ENCODE results near the gene TRMT112.

The TRMT112 gene

DNA sequence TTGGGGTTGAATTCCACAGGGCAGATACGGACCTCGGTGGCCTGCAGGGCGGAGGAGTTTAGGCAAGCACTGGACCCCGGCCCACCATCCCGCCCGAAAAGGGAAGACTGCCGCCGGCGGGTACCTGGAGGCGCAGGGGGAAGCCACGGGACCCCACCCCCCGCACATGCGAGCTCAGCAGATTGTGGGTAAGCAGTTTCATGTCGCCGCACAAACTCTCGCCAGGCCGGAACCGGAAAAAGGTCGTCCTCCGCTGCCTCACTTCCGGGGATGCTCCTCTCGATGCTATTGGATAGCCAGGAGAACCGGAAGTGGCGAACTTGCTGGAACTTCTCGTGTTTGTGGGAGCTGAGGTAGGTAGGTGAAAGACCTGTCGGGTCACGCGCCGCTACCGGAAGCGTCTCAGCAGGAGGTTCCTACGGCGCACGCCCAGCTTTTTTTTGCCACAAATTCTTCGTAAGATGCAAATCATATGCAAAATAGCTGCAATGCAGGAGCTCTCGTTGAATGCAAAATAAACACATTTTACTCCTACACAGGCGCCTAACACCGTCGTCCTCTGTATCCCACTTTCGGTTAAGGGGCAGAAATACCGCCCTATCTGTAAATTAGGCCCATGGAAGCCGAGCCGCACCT is at the start of gene TRMT112:
TRMT112 (minus strand) TSS at position 235 of the 636 bp plus-strand sequence; CDS start at position 202, 33 bp downstream.
- peak; percentile 96 for DNase-seq (ENCODE audit: low read depth)

DNA sequence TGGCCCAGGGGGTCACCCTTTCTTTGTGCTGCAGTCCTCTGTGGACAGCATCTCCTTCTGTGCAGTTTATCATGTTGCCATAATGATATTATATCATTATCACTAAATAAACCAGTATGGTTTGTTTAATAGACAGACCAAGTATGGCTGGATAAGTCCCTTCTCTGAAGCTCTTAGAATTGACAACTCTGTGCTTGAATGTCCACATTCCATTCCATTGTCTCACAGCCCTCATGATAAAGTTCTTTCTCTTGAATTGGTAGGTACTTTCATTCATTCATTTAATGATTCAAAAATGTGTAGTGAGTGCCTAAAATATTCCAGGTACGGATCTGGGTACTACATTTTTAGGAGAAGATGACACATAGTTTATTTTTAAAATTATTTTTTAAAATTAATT is 49.4 kb upstream of the TRMT112 start:
- DNase-seq (ENCODE audit: low read depth), result no peak

DNA sequence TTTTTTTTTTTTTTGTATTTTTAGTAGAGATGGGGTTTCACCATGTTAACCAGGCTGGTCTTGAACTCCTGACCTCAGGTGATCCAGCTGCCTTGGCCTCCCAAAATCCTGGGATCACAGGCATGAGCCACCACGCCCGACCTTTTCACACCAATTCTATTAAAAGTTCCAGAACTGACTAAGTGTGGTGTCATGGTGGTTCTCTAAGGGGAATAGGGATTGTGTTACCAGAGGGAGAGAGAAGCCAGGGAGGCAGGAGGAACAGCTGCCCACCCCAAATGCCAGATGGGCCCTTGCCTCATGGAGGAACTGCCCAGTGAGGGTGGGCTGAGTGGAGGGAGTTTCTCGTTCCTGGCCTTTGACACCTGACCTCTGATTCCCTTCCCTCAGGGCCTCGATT is 47.6 kb upstream of the TRMT112 start:
- DNase-seq (ENCODE audit: low read depth), result no peak

DNA sequence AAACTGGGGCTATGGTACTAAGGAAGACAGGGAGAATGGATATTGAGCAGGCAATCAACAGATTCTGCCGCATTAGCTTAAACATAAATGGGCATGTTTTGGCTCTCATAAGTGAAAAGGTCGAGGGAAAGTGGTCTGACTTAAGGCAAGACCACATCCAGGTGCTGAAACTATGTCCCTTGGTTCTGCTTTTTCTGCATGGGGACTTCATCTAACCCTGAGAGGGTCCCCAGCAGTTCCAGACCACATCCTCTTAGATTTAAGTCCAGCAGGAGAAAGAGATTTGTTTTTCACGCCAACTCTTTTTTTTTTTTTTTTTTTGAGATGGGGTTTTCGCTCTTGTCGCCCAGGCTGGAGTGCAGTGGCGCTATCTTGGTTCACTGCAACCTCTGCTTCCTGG is 47.1 kb upstream of the TRMT112 start:
- DNase-seq (ENCODE audit: low read depth), result no peak

DNA sequence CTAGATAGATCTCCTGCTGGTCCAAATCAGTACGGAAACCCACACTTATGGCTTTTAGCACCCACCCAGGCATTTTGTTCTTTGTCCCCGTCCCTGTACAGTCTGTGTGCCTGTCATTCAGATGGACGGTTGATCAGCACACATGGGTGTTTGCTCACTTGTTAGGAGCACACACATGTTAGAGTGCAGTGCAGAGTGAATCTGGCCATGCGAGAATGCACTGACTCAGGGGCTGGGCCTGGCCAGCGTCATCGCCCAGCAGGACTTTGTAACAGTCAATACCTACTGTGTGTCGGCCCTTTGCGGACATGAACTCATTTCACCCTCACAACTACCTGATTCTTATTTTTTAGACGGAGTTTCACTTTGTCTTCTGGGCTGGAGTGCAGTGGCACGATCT is 45.0 kb upstream of the TRMT112 start:
- no peak for DNase-seq (ENCODE audit: low read depth)

DNA sequence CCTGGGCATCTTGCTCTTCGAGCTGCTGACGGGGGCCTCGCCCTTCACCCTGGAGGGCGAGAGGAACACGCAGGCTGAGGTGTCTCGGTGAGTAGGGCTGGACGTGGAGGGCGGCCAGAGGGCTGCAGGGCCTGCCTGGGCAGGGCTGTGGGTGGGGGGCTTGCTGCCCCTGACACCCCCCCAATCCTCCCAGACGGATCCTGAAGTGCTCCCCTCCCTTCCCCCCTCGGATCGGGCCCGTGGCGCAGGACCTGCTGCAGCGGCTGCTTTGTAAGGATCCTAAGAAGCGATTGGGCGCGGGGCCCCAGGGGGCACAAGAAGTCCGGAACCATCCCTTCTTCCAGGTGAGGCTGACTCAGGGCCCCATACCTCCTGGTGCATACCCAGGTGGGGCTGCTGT is 44.3 kb upstream of the TRMT112 start:
- no peak for DNase-seq (ENCODE audit: low read depth)

DNA sequence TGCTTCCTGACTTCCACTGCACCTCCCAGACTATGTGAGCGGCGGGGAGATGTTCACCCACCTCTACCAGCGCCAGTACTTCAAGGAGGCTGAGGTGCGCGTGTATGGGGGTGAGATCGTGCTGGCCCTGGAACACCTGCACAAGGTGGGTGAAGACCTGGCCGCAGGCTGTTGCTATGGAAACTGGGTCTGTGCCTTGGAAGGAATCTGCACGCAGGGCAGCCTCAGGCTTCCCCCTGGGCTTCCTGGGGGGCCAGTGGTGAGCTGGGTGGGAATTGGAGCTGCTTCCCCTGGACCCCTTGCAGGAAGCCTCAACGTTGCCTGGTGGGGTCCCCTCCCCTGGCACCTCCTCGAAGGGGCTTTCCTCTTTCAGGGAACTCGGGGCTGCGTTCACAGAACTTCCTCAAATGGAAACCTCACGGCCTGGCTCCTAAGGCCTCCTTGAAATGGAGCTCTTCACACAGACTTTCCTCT is 43.1 kb upstream of the TRMT112 start:
- DNase-seq (ENCODE audit: low read depth), result no peak

DNA sequence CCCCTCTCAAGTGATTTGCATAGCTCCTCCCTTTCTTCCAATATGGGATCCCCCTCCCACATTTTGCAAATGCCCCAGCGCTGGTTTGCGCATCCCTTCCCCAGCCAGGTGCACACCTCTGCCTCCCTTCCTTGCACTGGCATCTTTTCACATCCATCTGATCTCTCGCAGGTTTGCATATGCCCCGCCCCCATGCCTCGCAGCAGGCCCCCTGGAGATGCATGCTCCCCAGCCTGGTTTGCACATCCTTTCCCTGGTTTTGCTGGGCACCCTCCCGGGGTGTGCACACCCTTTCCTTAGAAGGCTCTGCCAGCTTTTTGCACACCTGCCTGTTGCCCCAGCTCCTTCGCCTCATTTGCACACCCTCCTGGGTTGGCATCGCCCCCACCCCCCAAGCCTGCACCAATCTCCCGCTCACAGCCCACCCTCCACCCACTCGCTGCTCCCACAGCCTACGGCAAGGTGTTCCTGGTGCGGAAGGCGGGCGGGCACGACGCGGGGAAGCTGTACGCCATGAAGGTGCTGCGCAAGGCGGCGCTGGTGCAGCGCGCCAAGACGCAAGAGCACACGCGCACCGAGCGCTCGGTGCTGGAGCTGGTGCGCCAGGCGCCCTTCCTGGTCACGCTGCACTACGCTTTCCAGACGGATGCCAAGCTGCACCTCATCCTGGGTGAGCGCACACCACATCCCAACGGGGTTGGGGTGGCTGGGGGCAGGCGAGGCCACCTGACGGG is 42.5 kb upstream of the TRMT112 start:
- no peak for DNase-seq (ENCODE audit: low read depth)

DNA sequence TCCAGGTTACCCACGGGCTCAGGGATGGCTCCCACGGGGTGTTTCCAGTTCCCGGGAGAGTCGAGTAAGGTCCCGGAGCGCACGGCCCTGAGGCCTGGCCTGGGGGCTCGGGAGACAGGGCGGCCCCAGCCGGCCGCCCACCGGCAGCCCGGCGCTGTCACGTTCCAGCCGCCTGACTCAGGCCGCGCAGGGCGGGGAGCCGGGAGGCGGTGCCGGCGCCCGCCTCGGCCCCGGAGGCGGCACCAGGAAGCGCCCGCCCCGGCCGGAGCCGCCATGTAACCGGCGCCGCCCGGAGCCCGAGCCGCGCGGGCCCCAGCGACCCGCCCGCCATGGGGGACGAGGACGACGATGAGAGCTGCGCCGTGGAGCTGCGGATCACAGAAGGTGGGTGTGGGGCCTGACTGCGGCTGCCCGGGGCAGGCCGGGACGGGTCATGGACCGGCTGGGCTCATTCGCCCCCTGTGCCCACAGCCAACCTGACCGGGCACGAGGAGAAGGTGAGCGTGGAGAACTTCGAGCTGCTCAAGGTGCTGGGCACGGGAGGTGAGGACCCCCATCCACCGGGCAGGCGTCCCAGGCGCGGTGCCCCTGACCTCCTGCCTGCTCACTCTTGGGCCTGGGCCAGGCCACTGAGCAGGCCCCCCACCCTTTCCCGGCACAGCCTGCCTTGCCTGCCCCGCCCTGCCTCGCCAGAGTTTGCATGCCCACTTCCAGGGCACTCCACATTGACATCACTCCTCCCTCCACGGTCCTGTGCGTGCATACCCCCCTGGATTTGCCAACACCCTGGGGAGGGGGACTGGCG is 41.8 kb upstream of the TRMT112 start, which contains the start of gene RPS6KA4:
RPS6KA4 (plus strand) TSS at position 256 of the 805 bp plus-strand sequence; CDS start at position 330, 74 bp downstream.
- DNase-seq (ENCODE audit: low read depth), result peak; percentile 47

DNA sequence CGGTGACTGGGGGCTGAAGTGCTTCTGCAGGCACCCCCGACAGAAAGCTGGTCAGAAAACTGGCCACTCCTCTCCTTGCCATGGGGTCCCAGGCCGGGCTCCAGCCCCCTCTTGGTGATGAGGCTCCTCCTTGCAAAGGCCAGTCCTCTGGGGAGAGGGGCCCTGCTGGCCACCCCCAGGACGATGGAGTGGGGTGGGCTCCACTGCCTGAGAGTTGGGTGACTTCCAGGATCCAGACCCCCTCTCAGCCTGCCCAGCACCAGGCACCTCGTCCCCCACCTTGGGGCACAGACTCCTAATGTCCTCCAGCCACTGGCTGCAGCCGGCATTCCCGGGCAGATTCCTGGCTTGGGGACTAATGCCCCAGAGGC is 41.2 kb upstream of the TRMT112 start:
- no peak for DNase-seq (ENCODE audit: low read depth)

DNA sequence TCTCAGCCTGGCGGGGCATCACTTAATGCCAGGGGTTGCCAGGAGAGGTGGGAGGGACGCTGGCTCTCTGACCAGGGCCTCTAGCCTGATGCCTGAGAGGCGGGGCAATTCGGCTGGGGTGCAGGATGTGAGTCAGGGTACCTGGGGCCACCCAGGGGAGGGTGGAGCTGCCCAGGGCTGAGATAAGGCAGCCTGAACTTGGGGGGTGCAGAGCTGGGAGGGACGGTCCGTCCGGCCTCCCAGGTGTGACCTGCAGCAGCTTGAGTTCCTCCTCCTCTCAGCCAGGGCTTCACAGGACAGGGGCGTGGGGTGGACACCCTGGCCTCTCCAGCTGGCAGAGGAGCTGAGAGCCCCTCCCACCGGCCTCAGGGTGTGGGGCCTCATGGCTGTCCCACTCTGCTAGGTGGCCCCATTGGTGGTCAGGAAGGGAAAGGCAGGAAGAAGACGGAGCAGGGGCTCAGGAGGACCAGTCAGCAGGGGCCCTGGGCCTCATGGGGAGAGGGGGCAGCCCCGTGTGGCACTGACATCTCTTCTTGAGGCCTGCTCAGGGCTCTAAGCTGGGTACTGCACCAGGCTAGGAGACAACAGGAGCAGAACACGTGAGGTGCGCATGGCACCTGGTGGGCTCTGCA is 40.7 kb upstream of the TRMT112 start:
- no peak for DNase-seq (ENCODE audit: low read depth)

DNA sequence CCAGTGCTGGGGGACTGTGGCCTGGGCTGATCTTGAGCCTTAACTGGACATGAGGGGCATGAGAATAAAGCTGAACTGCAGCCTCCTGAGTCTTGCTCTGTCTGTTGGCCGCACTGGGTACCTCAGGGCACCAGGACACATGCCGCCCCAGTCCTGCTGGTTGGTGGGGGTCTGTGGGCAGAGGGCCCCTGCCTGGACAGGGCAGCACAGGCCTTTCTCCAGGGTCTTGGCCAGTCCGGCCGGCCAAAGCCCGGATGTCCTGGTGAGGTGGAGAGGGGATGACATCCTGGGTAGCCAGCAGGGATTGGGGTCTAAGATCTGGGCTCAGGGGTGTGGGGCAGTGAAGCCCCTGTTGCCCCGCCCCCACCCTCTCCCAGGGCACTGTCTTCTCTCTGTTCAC is 40.1 kb upstream of the TRMT112 start:
- DNase-seq (ENCODE audit: low read depth), result no peak

DNA sequence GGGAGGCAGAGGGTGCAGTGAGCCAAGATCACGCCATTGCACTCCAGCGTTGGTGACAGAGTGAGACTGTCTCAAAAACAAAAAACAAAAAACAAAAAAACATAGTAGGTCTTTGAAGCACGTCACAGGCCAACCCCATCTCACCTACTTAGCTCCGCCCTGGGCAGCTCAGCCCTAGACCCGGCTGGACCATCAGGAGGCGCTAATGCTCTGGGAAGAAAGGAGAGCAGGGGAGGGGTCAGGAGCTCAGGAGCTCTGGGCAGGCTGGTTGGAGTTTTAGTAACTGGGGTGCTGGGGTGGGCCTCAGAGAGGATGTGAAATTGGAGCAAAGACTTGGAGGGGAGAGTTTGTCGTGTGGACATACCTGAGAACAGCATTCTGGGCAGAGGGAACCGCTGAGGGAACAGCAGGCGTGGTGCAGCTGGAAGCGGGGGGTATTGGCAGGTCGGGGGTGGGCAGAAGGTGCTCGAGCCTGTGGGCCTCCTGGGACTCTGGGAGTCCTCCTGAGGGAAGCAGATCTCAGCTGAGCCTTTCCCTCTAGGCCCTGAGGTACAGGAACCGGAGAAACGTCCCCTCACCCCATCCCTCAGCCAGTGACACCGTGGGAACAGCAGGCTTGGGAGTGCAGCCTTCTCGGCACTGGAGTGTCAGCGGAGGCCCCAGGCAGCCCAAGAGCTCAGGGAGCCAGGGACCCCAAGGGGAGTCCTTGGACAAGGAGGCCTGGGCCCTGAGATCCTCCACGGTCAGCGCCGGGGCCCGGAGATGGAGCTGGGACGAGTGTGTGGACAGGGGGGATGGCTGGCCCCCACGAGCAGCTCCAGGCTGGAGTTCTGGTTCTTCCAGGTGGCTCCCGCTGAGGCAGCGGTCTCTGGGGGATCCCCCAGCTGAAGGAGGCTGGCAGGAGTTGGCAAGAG is 39.4 kb upstream of the TRMT112 start:
- no peak for DNase-seq (ENCODE audit: low read depth)

DNA sequence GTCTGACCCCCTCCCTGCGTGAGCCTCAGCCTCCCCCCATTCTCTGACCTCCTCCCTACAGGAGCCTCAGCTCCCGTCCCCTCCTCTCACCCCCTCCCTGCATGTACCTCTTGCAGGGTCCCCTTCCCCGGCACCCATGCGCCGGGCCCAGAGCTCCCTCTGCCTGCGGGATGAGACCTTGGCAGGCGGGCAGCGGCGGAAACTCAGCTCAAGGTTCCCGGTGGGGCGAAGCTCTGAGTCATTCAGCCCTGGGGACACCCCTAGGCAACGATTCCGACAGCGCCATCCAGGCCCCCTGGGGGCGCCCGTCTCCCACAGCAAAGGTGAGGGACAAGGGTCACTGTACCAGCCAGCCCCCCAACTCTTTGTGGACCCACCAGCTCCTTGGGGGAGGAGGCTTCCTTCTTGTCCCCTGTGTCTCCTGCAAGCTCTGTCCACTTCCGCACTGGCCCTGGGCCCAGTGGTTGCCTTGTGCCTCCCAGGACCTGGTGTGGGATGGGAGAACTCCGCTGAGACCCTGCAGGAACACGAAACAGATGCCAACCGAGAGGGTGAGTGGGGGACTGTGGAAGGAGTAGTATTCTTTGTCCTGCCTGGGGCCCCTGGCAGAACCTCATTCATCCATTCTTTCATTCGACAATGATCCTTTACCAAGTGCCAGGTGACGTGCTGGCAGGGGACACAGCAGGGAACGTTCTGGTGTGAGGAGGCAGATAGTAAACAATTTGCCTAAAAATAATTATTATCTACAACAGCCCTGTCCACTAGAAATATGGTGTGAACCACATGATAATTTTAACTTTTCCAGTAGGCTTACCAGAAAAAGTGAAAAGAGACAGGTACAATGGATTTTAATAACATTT is 38.0 kb upstream of the TRMT112 start:
- peak; percentile 74 for DNase-seq (ENCODE audit: low read depth)

DNA sequence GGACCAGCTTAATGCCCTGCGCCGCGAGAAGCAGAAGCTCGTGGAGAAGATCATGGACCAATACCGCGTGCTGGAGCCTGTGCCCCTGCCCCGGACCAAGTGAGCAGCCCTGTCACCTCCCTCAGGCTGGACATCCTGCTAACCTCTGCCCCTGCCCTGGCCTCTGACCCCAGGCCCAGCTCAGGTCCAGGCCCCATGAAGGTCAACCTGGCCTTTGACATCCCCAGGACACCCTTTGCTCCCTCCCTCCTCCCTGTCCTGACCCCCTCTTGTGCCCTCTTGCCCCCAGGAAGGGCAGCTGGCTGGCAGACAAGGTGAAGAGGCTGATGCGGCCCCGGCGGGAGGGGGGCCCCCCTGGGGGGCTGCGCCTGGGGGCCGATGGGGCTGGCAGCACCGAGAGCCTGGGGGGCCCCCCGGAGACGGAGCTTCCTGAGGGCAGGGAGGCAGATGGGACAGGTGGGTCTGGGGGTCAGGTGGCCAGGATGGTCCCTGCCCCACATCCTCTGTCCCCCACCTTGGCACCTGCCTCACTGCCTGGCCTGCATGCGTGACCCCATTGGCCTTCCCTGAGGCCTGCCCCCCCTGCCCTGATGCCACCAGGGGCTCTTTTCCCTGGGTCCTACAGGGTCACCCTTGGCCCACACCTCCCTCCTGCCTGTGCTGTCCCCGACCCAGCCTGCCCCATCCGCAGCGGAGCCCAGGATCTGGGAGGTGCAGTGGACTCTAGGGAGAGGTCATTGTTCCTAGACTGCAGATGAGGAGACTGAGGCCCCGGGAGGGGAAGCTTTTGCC is 36.6 kb upstream of the TRMT112 start:
- no peak for DNase-seq (ENCODE audit: low read depth)

DNA sequence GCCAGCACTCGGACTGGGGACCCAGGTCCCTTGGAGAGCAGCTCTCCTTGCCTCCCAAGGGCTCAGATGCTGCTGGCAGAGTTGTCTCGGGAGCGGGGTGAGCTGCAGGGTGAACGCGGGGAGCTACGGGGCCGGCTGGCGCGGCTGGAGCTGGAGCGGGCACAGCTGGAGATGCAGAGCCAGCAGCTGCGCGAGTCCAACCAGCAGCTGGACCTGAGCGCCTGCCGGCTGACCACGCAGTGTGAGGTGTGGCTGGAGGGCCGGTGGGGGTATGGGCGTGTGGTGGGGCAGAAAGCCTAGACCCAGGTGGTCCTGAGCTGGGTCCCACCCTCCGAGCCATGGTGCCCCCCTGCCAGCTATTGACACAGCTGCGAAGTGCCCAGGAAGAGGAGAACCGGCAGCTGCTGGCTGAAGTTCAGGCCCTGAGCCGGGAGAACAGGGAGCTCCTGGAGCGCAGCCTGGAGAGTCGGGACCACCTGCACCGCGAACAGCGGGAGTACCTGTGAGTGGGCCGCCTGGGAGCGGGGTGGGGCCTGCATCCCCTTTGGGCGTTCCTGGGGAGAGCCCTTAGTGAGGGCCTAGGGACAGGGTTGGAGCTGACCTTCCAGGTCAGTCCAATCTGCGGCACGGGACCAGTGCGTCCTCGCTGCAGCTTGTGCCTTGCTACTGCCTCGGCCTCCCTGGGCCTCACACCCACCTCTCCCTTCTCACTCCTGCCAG is 35.8 kb upstream of the TRMT112 start:
- DNase-seq (ENCODE audit: low read depth), result no peak

DNA sequence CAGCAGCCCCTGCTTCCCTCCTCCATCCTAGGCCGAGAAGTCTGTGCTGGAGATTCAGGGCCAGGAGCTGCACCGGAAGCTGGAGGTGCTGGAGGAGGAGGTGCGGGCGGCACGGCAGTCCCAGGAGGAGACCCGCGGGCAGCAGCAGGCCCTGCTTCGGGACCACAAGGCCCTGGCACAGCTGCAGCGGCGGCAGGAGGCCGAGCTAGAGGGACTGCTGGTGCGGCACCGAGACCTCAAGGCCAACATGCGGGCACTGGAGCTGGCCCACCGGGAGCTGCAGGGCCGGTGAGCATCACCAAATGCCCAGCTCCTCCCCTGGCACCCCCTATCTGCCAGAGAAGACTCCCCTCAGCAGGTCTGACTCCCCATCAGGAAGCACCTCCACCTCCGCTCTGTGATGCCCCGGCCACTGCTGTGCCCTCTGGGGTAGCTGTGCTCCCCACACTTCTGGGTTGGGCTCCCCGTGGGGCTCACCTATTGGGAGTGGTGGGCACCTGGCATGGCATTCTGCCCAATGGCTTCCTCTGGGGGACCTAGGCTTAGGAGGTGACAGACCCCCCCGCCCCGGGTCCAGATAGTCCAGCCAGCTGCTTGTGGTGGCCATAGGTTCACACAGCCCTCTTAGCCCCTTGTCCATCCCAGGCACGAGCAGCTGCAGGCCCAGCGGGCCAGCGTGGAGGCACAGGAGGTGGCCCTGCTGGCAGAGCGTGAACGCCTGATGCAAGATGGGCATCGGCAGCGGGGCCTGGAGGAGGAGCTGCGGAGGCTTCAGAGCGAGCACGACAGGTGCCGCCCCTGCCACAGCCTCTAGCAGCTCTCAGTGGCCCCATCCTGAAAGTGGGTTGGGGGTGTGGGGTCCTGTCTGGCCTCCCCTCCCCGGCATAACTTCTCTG is 35.0 kb upstream of the TRMT112 start:
- no peak for DNase-seq (ENCODE audit: low read depth)

All from fibroblast of gingiva (primary cell).